Skin epidermis (tissue), 12 donors: ENCODE measurements around the gene TRIM10.
"Not testable (repeated sequence)": the region's sequence is repeated elsewhere in the genome, so short reads cannot be mapped to it uniquely, and the experiment has no call there.

Source experiments
- H3K27ac ChIP-seq, 21 experiments: fragments of 200-600 bp; sonication (generic) in 11 of 21; one replicate each; pipeline ENCODE4 v1.5.0; 2020; ENCODE audit warnings: mild to moderate bottlenecking in 3 of 21, inconsistent platforms in 2 of 21, moderate library complexity in 2 of 21
- H3K4me3 ChIP-seq, 7 experiments: fragments of 200-600 bp; sonication (generic) in 2 of 7; one replicate each; pipeline ENCODE4 v1.5.0; 2020; ENCODE audit warnings: inconsistent platforms in 2 of 7, mild to moderate bottlenecking in 2 of 7, moderate library complexity in 1 of 7

Gene TRIM10

GRCh38 chr6:30156262-30156599, 4.8 kb downstream of the TRIM10 start:
- Histone ChIP-seq H3K27ac (no peak overlapping the region), H3K4me3 (no peak overlapping the region)

- Histone ChIP-seq H3K27ac (no peak overlapping the region), H3K4me3 (no peak overlapping the region)
Observed at GRCh38 chr6:30155520-30156261, 5.3 kb downstream of the TRIM10 start.

GRCh38 chr6:30154709-30155519, 6.1 kb downstream of the TRIM10 start:
- H3K27ac ChIP-seq, result no peak overlapping the region
- H3K4me3 ChIP-seq, result no peak overlapping the region

GRCh38 chr6:30154061-30154460, 7.0 kb downstream of the TRIM10 start:
- H3K4me3 ChIP-seq, result no peak overlapping the region

GRCh38 chr6:30152910-30153610, 8.0 kb downstream of the TRIM10 start:
- Histone ChIP-seq H3K4me3 (no peak overlapping the region), H3K27ac (no peak overlapping the region)

More at GRCh38 chr6:30154061-30154460, 7.0 kb downstream of the TRIM10 start:
- no peak overlapping the region for H3K27ac ChIP-seq

- Histone ChIP-seq H3K27ac (no peak overlapping the region), H3K4me3 (no peak overlapping the region)
Observed at GRCh38 chr6:30152016-30152673, 8.9 kb downstream of the TRIM10 start.

- Histone ChIP-seq H3K27ac (no peak overlapping the region), H3K4me3 (no peak overlapping the region)
Observed at GRCh38 chr6:30151580-30151979, 9.4 kb downstream of the TRIM10 start.

- H3K4me3 ChIP-seq, result no peak overlapping the region
Observed at GRCh38 chr6:30150671-30151395, 10.2 kb downstream of the TRIM10 start.

GRCh38 chr6:30149858-30150550, 11.0 kb downstream of the TRIM10 start:
- H3K27ac ChIP-seq, result no peak overlapping the region
- no peak overlapping the region for H3K4me3 ChIP-seq

More at GRCh38 chr6:30150671-30151395, 10.2 kb downstream of the TRIM10 start:
- no peak overlapping the region for H3K27ac ChIP-seq

GRCh38 chr6:30149234-30149633, 11.8 kb downstream of the TRIM10 start:
- H3K4me3 ChIP-seq, result no peak overlapping the region
- no peak overlapping the region for H3K27ac ChIP-seq

GRCh38 chr6:30147096-30147495, 13.9 kb downstream of the TRIM10 start:
- Histone ChIP-seq H3K4me3 (no peak overlapping the region), H3K27ac (no peak overlapping the region)

- Histone ChIP-seq H3K27ac (no peak overlapping the region), H3K4me3 (no peak overlapping the region)
Observed at GRCh38 chr6:30145818-30146217, 15.2 kb downstream of the TRIM10 start.

GRCh38 chr6:30144811-30145210, 16.2 kb downstream of the TRIM10 start:
- no peak overlapping the region for H3K4me3 ChIP-seq
- no peak overlapping the region for H3K27ac ChIP-seq

- Histone ChIP-seq H3K27ac (no peak overlapping the region), H3K4me3 (no peak overlapping the region)
Observed at GRCh38 chr6:30143780-30144179, 17.2 kb downstream of the TRIM10 start.

- no peak overlapping the region for H3K4me3 ChIP-seq
- H3K27ac ChIP-seq, result no peak overlapping the region
Observed at GRCh38 chr6:30142665-30143064, 18.3 kb downstream of the TRIM10 start.

GRCh38 chr6:30140240-30140639, 20.8 kb downstream of the TRIM10 start:
- not testable (repeated sequence) for H3K4me3 ChIP-seq, H3K27ac ChIP-seq

- H3K27ac ChIP-seq, result no peak overlapping the region
- H3K4me3 ChIP-seq, result no peak overlapping the region
Observed at GRCh38 chr6:30136570-30137286, 24.3 kb downstream of the TRIM10 start.

GRCh38 chr6:30135757-30136156, 25.3 kb downstream of the TRIM10 start, which contains the start of gene TRIM40:
Gene TRIM40, plus strand, starts transcription at chr6:30136140. Its CDS starts 897 bp downstream, at chr6:30137037.
- no peak within 1 kb of the TSS for H3K27ac ChIP-seq
- no peak within 1 kb of the TSS for H3K4me3 ChIP-seq
